HEK293 (cell line): Measurements from ENCODE around the gene TCEA2.

ENCODE experiments used
- ELK4 ChIP-seq: IDR thresholded peaks from 2 replicates; pipeline ENCODE4 v1.6.1; 2011; ENCODE audit warnings: mild to moderate bottlenecking, low read depth, low read length, borderline replicate concordance
- GLIS1 ChIP-seq: fragments of 450-650 bp; formaldehyde crosslinking; IDR thresholded peaks from 2 replicates; pipeline ENCODE4 v1.5.1; 2016; ENCODE audit warnings: missing biosample characterization, missing genetic modification characterization
- KLF8 ChIP-seq: fragments of 450-650 bp; formaldehyde crosslinking; IDR thresholded peaks from 2 replicates; pipeline ENCODE4 v1.5.1; 2016; ENCODE audit warnings: missing biosample characterization, missing genetic modification characterization
- OVOL3 ChIP-seq: fragments of 450-650 bp; formaldehyde crosslinking; IDR thresholded peaks from 2 replicates; pipeline ENCODE4 v1.5.1; 2016; ENCODE audit warnings: missing biosample characterization, missing genetic modification characterization
- PRDM6 ChIP-seq: fragments of 450-650 bp; formaldehyde crosslinking; IDR thresholded peaks from 2 replicates; pipeline ENCODE4 v1.5.1; 2017; ENCODE audit warnings: missing biosample characterization, missing genetic modification characterization
- SP2 ChIP-seq: fragments of 450-650 bp; formaldehyde crosslinking; IDR thresholded peaks from 2 replicates; pipeline ENCODE4 v1.5.1; 2016; ENCODE audit warnings: missing biosample characterization, missing genetic modification characterization
- ZBTB17 ChIP-seq: fragments of 450-650 bp; formaldehyde crosslinking; IDR thresholded peaks from 2 replicates; pipeline ENCODE4 v1.5.1; 2016; ENCODE audit warnings: missing biosample characterization, missing genetic modification characterization
- ZBTB48 ChIP-seq: fragments of 450-650 bp; formaldehyde crosslinking; IDR thresholded peaks from 2 replicates; pipeline ENCODE4 v1.5.1; 2016; ENCODE audit warnings: missing biosample characterization, missing genetic modification characterization
- ZNF112 ChIP-seq: fragments of 450-650 bp; formaldehyde crosslinking; IDR thresholded peaks from 2 replicates; pipeline ENCODE4 v1.5.0; 2017; ENCODE audit warnings: missing biosample characterization, missing genetic modification characterization
- ZNF133 ChIP-seq: fragments of 450-650 bp; formaldehyde crosslinking; IDR thresholded peaks from 2 replicates; pipeline ENCODE4 v1.5.1; 2016; ENCODE audit warnings: missing biosample characterization, missing genetic modification characterization
- ZNF175 ChIP-seq: fragments of 450-650 bp; formaldehyde crosslinking; IDR thresholded peaks from 2 replicates; pipeline ENCODE4 v1.5.1; 2016; ENCODE audit warnings: missing biosample characterization, missing genetic modification characterization
- ZNF19 ChIP-seq: fragments of 450-650 bp; formaldehyde crosslinking; IDR thresholded peaks from 2 replicates; pipeline ENCODE4; 2016; ENCODE audit warnings: missing biosample characterization, missing genetic modification characterization, low read depth
- ZNF221 ChIP-seq: fragments of 450-650 bp; formaldehyde crosslinking; IDR thresholded peaks from 2 replicates; pipeline ENCODE4 v1.5.1; 2017; ENCODE audit warnings: missing biosample characterization, missing genetic modification characterization, borderline replicate concordance
- ZNF248 ChIP-seq: fragments of 450-650 bp; formaldehyde crosslinking; IDR thresholded peaks from 2 replicates; pipeline ENCODE4 v1.5.1; 2017; ENCODE audit warnings: missing biosample characterization, missing genetic modification characterization
- ZNF274 ChIP-seq, 2 experiments: fragments of 200-500 bp in 1 of 2; fragments of 450-650 bp in 1 of 2; sonication (Bioruptor generic) in 1 of 2; formaldehyde crosslinking in 1 of 2; IDR thresholded peaks; 2 replicates each; pipeline versions ENCODE4 v1.5.1 to v1.6.1; 2014 to 2016; ENCODE audit warnings: borderline replicate concordance in 1 of 2, inconsistent platforms in 1 of 2, low read length in 1 of 2, missing biosample characterization in 1 of 2, missing genetic modification characterization in 1 of 2
- ZNF302 ChIP-seq: fragments of 450-650 bp; formaldehyde crosslinking; IDR thresholded peaks from 2 replicates; pipeline ENCODE4 v1.5.1; 2016; ENCODE audit warnings: missing biosample characterization, missing genetic modification characterization, low read depth
- ZNF311 ChIP-seq: fragments of 450-650 bp; formaldehyde crosslinking; IDR thresholded peaks from 2 replicates; pipeline ENCODE4 v1.5.1; 2017; ENCODE audit warnings: missing biosample characterization, missing genetic modification characterization, borderline replicate concordance
- ZNF341 ChIP-seq: fragments of 450-650 bp; formaldehyde crosslinking; IDR thresholded peaks from 2 replicates; pipeline ENCODE4; 2016; ENCODE audit warnings: low read depth, missing biosample characterization, missing genetic modification characterization
- ZNF354C ChIP-seq: fragments of 450-650 bp; formaldehyde crosslinking; IDR thresholded peaks from 2 replicates; pipeline ENCODE4 v1.5.1; 2016; ENCODE audit warnings: missing biosample characterization, missing genetic modification characterization, low read depth, borderline replicate concordance
- ZNF404 ChIP-seq: fragments of 450-650 bp; formaldehyde crosslinking; IDR thresholded peaks from 2 replicates; pipeline ENCODE4 v1.5.1; 2017; ENCODE audit warnings: missing biosample characterization, missing genetic modification characterization
- ZNF423 ChIP-seq: fragments of 450-650 bp; formaldehyde crosslinking; IDR thresholded peaks from 2 replicates; pipeline ENCODE4 v1.5.1; 2016; ENCODE audit warnings: missing biosample characterization, missing genetic modification characterization
- ZNF488 ChIP-seq: fragments of 450-650 bp; formaldehyde crosslinking; IDR thresholded peaks from 2 replicates; pipeline ENCODE4 v1.5.1; 2016; ENCODE audit warnings: missing biosample characterization, missing genetic modification characterization
- ZNF501 ChIP-seq: fragments of 450-650 bp; formaldehyde crosslinking; IDR thresholded peaks from 2 replicates; pipeline ENCODE4 v1.5.1; 2016; ENCODE audit warnings: missing biosample characterization, missing genetic modification characterization
- ZNF529 ChIP-seq: fragments of 450-650 bp; formaldehyde crosslinking; IDR thresholded peaks from 2 replicates; pipeline ENCODE4 v1.5.1; 2017; ENCODE audit warnings: missing genetic modification characterization, missing biosample characterization; ENCODE audit not compliant: insufficient replicate concordance
- ZNF596 ChIP-seq: fragments of 450-650 bp; IDR thresholded peaks from 2 replicates; pipeline ENCODE4 v1.5.0; 2018; ENCODE audit warnings: missing biosample characterization, mild to moderate bottlenecking, missing genetic modification characterization, moderate library complexity
- ZNF600 ChIP-seq: fragments of 450-650 bp; formaldehyde crosslinking; IDR thresholded peaks from 2 replicates; pipeline ENCODE4 v1.5.1; 2016; ENCODE audit warnings: missing biosample characterization, missing genetic modification characterization
- ZNF639 ChIP-seq: fragments of 450-650 bp; formaldehyde crosslinking; IDR thresholded peaks from 2 replicates; pipeline ENCODE4 v1.5.1; 2016; ENCODE audit warnings: missing biosample characterization, missing genetic modification characterization
- ZNF670 ChIP-seq: fragments of 450-650 bp; formaldehyde crosslinking; IDR thresholded peaks from 2 replicates; pipeline ENCODE4 v1.5.1; 2016; ENCODE audit warnings: missing biosample characterization, missing genetic modification characterization, low read depth
- ZNF747 ChIP-seq: fragments of 450-650 bp; formaldehyde crosslinking; IDR thresholded peaks from 2 replicates; pipeline ENCODE4 v1.5.1; 2016; ENCODE audit warnings: missing biosample characterization, missing genetic modification characterization
- ZNF792 ChIP-seq: fragments of 450-650 bp; formaldehyde crosslinking; IDR thresholded peaks from 2 replicates; pipeline ENCODE4 v1.5.1; 2016; ENCODE audit warnings: missing biosample characterization, missing genetic modification characterization
- ZNF843 ChIP-seq: fragments of 450-650 bp; formaldehyde crosslinking; IDR thresholded peaks from 2 replicates; pipeline ENCODE4 v1.5.1; 2016; ENCODE audit warnings: missing biosample characterization, missing genetic modification characterization
- ZSCAN30 ChIP-seq: fragments of 450-650 bp; IDR thresholded peaks from 2 replicates; pipeline ENCODE4 v1.5.1; 2018; ENCODE audit warnings: missing biosample characterization, mild to moderate bottlenecking, missing genetic modification characterization, moderate library complexity
- ZXDB ChIP-seq: fragments of 450-650 bp; formaldehyde crosslinking; IDR thresholded peaks from 2 replicates; pipeline ENCODE4 v1.5.1; 2016; ENCODE audit warnings: missing biosample characterization, missing genetic modification characterization
- TF ChIP-seq, protein P1 (sequence below): fragments of 450-650 bp; formaldehyde crosslinking; optimal IDR thresholded peaks from 2 replicates; pipeline ENCODE3; 2016; ENCODE audit warnings: missing biosample characterization, mild to moderate bottlenecking, missing genetic modification characterization

Gene TCEA2

GRCh38 chr20:64062596-64063388 lies at the start of gene TCEA2 (continued):
- TF ChIP-seq PRDM6 (no peak), ZNF175 (tag by site-specific recombination) (no peak), OVOL3 (no peak), ZNF341 (tag by site-specific recombination) (no peak), SP2 (tag by site-specific recombination) (peak; percentile 26; the same call in 1 of the 2 replicates), ZNF501 (tag by site-specific recombination) (no peak), ZNF248 (tag by site-specific recombination) (no peak), ZNF639 (no peak), ZNF311 (tag by site-specific recombination) (no peak), ZNF404 (tag by site-specific recombination) (no peak), ZNF133 (no peak), ZNF274 (IDR thresholded peaks at IDR 0.05; ENCODE audit: low read length) (no peak), ZNF274 (tag by site-specific recombination; IDR thresholded peaks at IDR 0.05; ENCODE audit: borderline replicate concordance) (no peak), GLIS1 (tag by site-specific recombination) (peak; percentile 97), ZNF221 (tag by site-specific recombination) (no peak), ZNF354C (no peak), ZNF423 (peak; percentile 96), ELK4 (no peak), ZNF670 (tag by site-specific recombination) (no peak), ZNF843 (tag by site-specific recombination) (0 out of 2 replicates have a peak, but pooled peaks have one; percentile 10), ZNF596 (tag by site-specific recombination) (no peak), ZSCAN30 (peak; percentile 14; the same call in 1 of the 2 replicates), ZNF488 (tag by site-specific recombination) (no peak), ZNF600 (no peak), ZNF19 (tag by site-specific recombination) (no peak), ZXDB (tag by site-specific recombination) (peak; percentile 81), ZNF302 (tag by site-specific recombination) (no peak), ZBTB48 (tag by site-specific recombination) (peak; percentile 44; the same call in 1 of the 2 replicates), ZNF792 (no peak), ZNF112 (no peak), KLF8 (tag by site-specific recombination) (peak; percentile 96), ZNF529 (no peak), ZNF747 (tag by site-specific recombination) (no peak), ZBTB17 (tag by site-specific recombination) (peak; percentile 82)
- TF ChIP-seq, protein P1, sequence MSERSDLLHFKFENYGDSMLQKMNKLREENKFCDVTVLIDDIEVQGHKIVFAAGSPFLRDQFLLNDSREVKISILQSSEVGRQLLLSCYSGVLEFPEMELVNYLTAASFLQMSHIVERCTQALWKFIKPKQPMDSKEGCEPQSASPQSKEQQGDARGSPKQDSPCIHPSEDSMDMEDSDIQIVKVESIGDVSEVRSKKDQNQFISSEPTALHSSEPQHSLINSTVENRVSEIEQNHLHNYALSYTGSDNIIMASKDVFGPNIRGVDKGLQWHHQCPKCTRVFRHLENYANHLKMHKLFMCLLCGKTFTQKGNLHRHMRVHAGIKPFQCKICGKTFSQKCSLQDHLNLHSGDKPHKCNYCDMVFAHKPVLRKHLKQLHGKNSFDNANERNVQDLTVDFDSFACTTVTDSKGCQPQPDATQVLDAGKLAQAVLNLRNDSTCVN = peak; percentile 92
